Muscle of back (tissue), 11 donors: ENCODE results near the gene IGFL1. TPM values are rescaled to one million over a fixed set of nuclear protein-coding genes. Genes with fewer than 3 reads are reported as not detected.
A peak's percentile ranks its signal among the peaks of the same experiment; 100 is the strongest.
"Not testable (repeated sequence)": the region's sequence is repeated elsewhere in the genome, so short reads cannot be mapped to it uniquely, and the experiment has no call there.

ENCODE experiments used
- DNase-seq, 3 donors: peaks; one replicate each; pipeline versions ENCODE4 v3.0.0 to v3.0.0-alpha.2; 2013
- polyA plus RNA-seq, 10 donors: library from polyadenylated mRNA; unstranded; fragments of 120-200 nt; gene quantifications; one replicate each; pipeline ENCODE4 v1.2.1, GENCODE V29; 2013; ENCODE audit not compliant: insufficient read length in 10 of 10

IGFL1 gene
- polyA plus RNA-seq, 10 donors = 5.4 to 7.1 TPM; not detected in 8

DNA sequence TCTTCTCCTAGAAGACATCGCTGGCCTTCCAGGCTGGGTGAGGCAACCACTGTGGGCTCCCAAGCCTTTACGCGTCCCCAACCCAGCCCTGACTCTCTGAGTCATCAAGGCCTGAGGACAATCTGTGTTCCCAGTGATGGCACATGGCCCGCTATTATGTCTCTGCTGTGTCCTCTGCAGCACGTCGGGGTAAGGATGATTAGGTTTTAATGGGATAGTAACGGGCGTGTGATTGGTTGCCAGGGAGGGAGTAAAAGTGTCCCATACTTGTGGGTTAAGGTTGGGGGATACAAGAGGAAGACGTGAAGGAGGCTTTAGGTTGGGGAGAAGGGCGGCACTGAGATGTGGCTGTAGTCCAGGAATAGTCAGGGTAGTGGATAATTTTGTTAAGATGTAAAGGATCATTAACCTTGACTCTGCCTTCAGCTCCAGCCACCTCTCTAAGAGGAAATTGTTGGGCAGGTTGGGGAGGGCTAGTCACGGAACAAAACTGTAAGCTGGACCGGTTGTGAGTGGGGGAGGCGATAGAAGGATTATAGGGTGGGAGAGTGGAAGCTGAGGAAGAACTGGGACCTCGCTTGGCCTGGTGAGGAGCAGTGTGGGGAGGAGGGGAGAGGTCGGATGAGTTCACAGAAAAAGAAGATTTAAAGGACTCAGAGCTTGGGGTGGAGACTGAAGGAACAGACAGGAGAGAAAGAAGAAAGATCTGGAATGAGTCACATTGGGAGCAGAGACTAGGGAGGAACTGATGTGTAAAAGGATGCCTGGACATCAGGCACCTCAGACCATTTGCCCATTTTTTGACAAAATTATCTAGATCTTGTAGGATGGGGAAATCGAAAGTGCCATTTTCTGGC lies 27.9 kb upstream of the IGFL1 start:
- no peak for DNase-seq

DNA sequence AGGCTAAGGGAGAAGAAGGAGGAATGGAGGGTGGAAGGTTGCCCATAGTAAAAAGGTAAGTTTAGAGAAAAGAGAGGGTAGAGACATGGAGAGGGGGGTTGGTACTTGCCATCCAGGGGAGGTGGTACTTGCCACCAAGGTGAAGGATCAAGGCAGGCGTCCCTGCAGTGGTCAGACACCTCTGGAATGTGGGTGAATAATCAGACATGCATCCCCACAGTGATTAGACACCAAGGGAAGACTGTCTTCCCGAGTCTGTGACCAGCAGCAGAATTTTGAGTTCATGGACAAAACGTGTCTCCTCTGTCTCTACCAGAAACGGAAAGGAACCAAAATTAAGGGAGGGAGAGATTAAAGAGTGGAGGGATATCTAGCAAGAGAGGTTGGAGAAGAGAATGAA lies 27.1 kb upstream of the IGFL1 start:
- no peak for DNase-seq

DNA sequence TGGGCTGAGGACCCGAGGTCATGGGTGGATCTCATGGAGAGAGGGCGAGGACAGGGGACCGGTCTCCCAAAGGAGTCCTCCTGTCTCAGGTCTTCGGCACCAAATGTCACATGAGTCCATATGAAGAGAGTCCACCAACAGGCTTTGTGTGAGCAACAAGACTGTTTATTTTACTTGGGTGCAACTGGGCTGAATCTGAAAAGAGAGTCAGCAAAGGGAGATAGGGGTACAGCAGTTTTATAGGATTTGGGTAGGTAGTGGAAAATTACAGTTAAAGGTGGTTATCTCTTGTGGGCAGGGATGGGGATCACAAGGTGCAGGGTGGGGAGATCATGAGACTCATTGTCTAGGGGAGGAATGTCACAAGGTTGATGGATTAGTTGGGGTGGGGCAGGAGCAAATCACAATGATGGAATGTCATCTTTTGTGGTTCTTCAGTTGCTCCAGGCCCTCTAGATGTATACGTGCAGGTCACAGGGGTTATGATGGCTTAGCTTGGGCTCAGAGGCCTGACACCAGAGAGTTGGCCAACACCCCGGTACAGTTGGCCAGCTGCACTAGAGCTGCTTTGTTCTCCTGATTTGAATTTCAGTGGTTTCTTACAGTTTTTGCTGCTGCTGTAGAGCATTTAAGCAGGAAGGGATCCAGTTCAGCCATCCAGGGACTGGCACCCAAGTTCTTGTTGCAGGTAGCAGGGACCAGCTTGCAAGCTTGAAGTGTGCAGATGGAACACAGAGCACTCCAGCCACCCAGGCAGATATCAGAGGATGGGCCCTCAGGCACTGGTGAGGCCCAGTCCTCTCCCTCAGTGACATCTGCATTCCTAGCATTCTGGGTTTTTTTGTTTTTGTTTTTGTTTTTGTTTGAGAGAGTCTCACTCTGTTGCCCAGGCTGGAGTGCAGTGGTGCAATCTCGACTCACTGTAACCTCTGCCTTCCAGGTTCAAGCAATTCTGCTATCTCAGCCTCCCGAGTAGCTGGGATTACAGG lies 26.4 kb upstream of the IGFL1 start:
- no peak for DNase-seq

DNA sequence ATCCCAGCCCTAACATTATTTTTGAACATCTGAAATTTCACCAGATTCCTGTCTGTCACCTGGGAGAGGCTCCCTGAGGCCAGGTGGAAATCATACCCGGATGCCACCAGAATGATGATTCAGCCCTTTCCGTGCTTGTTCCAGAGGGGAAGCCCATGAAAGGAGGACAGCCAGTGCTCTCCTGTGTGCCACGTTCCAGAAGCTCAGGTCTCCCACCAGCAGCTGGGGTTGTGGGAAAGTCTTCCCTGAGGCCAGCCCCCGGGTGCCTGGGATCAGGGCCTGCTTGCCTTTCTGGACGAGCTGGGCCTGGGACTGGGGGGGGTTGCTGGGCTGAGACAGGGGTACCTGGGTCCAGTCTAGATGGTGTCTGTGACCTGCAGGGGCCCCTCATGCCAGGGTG lies 25.5 kb upstream of the IGFL1 start:
- no peak for DNase-seq

GRCh38 chr19:46205183-46205984 lies 24.2 kb upstream of the IGFL1 start:
- no peak for DNase-seq

DNA sequence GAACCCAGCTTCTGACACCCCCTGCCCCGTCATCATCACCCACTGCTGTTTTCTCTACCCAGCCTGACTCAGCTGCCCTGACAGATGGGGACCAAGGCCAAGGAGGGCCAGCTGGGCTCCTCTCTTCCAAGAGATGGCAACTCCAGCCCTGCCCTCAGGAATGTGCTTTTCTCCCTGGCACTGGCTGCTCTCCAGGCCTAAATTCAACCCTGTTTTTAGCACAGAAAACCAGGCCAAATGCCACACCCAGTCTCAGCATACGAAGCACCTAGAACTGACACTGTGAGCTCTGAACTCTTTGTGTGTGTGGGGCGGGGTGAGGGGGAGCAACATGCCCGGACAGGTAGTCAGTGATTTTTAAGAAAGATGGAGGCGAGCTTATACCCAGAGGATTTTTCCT lies 23.4 kb upstream of the IGFL1 start:
- peak; percentile 31 to 43 (median 39) for DNase-seq

GRCh38 chr19:46206682-46207081 lies 22.9 kb upstream of the IGFL1 start:
- DNase-seq = no peak

GRCh38 chr19:46207858-46208257 lies 21.7 kb upstream of the IGFL1 start:
- DNase-seq = not testable (repeated sequence)

- no peak for DNase-seq
Measured at GRCh38 chr19:46209051-46209450, 20.5 kb upstream of the IGFL1 start.

DNA sequence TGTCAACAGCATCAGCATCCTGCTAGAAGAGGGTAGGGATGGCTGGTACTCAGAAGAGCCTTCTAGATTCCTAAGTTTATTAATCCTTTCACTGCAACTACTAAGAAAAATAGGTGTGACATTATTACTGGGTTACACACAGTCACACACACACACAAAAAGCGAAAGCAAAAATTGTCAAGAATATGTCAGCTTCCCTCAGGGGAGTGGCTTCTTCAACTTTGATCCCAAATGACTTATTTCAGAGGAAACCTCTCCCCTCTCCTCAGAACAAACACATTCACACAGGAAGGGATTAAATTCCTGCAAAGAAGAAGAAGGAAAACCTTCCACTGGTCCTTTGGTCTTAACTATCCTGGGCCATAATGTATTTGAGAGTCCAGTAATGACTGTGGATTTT lies 20.1 kb upstream of the IGFL1 start:
- DNase-seq = no peak

DNA sequence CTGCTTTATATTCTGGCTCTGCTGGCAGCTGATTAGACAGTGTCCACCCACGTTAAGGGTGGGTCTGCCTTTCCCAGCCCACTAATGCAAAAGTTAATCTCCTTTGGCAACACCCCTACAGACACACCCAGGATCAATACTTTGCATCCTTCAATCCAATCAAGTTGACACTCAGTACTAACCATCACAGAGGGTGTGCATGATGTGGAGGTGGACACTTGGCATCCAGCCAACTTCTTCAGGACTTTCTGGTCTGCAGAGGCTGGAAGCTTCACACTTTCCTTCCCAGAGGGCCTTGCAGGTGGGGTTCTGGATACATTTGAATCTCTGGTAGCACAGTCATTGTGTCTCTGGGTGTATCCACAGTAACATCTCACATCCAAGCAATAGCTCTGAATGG lies 18.9 kb upstream of the IGFL1 start:
- no peak for DNase-seq

DNA sequence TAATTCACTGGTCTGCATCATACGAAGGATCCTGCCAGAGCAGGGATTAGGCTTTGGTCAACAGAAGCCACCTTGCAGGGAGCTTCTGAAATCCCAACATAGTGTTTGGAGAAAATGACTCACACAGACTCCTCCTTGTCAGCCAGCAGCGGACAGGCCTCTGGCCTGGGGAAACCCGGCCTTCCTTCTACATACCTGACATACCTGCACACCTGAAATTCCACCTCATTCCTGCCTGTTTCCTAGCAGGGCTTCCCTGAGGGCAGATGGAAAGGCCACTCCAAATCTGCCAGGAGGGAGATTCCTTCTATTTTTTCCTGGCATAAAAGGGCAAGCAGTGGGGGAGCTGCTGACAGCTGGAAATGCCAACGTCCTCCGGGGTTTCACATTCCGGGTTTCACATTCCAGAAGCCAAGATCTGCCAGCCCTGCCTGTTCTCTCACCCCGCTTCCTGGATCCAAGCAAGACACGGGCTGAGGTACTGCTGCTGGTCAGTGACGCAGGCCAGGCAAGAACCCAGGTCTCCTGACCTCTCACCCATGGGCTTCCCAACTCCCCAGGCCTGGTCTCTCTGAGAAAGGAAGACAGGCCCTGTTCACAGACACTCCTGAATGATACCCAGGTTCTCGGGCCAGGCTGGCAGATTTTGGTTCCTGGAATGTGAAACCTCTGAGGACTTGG lies 18.2 kb upstream of the IGFL1 start:
- peak; percentile 28 to 42 (median 37) for DNase-seq

DNA sequence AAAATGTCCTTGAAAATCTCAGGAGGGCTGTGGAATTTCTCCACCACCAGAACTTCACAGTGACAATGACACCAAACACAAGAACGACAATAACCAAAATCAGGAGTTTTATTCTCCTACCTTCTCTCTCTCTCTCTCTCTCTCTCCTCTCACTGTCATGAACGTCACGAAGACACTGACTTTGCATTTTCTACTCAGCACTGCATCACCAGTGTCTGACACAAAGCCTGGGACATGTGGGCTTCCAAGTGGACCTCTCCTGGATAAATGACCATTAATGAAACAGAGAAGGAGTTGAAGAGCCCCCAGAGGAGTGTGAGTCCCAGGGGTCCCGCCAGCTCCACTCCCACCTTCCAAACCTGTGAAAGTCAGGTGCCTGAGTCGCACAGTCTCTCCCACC lies 16.9 kb upstream of the IGFL1 start:
- DNase-seq = not testable (repeated sequence)

- DNase-seq = no peak
Measured at GRCh38 chr19:46213156-46213555, 16.4 kb upstream of the IGFL1 start.

DNA sequence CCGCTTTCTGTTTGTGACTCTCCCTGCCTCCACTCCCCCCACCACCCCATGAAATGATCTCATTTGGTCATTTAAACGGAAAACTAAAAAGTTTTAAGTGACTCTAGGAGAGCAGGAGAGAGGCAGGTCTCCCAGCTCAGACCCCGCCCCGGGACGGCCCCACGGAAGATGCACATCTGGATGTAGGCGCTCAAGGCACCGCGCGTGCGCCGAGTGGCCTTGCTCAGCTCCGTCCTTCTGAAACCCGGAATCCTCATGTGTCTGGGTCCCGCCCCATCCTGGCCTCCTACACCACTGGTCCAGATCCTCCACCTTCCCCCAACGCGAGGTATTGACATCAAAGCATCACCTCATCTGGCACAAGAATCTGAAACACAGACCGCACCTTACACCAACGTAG lies 15.7 kb upstream of the IGFL1 start:
- no peak for DNase-seq

DNA sequence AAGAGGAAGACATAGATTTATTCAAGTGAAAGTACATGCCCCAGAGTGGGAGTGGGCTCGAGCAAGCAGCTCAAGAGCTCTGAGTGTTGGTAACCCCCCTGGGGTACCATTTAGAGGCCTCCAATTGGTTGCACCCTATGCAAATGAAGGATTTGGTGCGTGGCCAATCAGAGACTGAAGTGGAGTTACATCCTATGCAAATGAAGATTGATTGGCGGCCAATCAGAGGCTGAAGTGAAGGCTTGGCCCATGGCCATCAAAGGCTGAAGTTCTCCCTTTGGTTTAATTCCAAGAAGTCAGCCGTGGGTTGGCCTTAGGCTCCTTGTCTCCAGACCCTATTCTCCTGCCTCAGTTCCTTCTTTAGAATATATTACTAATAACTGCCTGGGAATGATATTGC lies 12.9 kb upstream of the IGFL1 start:
- no peak for DNase-seq

GRCh38 chr19:46217476-46217875 lies 12.1 kb upstream of the IGFL1 start:
- no peak for DNase-seq

DNA sequence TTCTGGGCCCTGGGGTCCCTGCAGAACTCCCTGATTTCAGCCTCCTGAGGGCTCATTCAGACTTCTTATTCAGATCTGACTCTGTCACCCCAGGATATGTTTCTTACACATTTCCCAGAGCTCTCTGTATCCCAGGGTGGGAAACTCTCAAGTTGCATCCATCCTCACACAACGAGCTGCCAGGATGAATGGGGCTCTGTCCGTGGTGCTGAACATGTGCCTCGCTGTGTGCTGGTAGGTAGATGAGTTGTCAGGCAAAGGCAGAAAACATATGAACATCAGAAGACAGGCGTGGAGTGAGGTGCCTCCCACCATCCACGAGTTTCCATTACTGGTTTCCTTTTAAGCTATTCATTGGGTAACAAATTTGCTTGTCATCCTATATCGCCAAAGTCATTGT lies 11.4 kb upstream of the IGFL1 start:
- DNase-seq = peak in 2 of 3 donors; percentile 48 to 55

DNA sequence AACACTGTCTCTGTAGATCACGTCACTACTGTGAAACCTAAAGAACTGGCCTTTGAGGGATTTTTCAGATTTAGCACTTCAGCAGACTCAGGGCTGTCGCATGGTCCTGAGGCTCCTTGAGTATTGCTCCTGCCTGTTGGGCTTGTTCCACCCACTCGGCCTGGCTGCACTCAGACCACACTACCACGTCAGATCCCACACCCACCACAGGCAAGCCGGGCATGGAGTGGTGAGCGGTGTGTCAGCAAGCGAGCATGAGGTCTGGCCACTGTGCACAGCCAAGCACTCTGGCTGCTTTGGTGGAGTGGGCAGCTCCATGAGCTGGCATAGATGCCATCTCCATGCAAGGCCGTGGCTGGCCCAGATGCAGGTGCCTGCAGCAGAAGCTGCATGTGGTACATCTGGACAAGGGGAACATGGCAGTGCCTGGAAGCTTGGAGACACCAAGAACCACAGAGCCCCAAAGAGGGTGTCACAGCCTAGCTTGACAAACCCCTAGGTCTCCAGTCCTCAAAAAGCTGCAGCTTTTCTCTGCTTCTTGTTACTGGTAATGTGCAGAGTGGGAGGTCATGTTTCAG lies 9.4 kb upstream of the IGFL1 start:
- DNase-seq = no peak

- DNase-seq = no peak
Measured at GRCh38 chr19:46221152-46221551, 8.4 kb upstream of the IGFL1 start.
